Stimulated activated naive CD4-positive, alpha-beta T cell (primary cell): ENCODE measurements around the gene FUT7.

Experiments used
- DNase-seq, 6 experiments: peaks; one replicate each; lab custom pipeline; 2025; lab: John Stamatoyannopoulos, UW

The FUT7 gene

DNA sequence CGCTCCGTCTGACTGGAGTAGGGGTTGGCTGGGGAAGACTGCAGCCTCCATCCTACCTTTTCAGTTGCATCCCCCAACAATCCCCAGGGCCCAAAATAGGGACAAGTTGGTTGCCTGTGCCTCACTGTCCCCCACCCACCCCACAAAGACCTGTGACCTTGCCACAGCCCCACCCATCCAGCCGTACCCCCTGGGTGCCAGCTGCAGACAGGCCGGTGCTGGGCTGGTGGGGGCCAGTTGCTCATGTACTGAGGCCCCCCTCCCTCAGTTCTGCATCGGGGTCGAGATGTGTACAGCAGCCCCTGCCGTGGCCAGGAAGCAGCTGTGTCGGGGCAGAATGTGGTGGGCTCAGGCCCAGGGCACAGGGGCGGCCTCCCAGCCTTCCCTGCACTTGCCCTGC, 48.7 kb downstream of the FUT7 start:
- no peak for DNase-seq

DNA sequence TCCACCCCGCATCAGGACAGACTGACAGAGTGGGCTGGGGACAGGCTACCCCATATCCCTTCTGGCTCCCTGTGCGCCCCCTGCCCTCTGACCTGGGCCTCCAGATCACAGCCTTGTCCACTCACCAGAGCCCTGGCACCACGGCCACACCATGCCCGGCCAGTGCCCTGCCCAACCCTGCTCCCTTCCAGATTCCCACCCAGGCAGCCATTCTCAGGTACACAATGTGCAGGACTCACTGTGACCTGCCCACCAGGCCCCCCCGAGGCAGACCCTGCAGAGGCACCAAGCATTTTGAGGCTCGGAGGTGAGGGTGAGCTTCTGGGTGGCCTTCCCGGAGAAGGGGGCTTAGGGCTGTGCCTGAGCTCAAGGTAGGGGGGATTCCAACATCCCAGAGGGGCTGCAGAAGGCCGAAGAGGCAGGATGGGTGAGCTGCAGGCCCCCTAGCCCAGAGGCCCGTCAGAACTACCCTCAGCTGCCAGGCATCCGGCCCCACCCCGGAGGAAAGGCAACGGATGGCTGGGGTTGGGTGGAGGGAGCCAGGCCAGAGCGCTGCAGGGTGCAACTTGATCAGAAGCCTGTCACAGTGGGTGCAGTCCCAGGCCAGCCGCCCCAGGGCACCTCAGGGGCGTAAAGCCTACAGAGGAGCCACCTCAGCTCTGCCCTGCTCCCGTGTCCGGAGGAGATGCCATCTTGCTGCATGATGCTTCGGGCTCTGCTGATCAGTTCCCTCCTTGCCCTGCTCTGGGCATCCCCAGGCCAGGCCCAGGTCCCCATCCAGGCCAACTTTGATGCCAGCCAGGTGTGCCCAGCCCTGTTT, 49.4 kb downstream of the FUT7 start, which contains the start of gene LCNL1:
LCNL1 (plus strand) TSS at position 762 of the 820 bp plus-strand sequence. CDS start 594 bp downstream, outside the sequence.
- no peak for DNase-seq

DNA sequence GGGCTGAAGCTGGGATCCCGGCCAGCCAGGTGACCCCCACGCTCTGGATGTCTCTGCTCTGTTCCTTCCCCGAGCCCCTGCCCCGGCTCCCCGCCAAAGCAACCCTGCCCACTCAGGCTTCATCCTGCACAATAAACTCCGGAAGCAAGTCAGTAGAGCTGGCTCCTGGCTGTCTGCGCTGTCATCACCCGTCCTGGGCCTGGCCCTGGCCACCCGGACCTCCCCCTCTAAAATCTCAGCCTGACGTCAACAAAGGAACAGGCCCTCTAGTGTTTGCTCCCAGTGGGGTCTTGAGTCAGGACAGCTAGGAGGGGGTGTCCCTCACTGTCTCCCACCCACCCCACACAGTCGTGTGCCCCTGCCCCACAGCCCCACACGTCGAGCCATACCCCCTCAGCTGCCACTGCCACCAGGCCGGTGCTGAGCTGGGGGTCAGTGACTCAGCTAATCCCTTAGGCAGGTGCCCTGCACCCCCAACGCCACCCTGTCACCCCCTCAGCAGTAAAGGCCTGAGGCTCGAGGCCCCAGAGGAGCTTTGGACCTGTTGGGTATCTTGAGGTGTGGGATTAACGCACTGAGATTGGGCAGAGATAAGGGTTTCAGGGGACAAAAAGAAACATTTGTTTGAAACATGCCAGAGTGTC, 50.2 kb downstream of the FUT7 start:
- no peak for DNase-seq

DNA sequence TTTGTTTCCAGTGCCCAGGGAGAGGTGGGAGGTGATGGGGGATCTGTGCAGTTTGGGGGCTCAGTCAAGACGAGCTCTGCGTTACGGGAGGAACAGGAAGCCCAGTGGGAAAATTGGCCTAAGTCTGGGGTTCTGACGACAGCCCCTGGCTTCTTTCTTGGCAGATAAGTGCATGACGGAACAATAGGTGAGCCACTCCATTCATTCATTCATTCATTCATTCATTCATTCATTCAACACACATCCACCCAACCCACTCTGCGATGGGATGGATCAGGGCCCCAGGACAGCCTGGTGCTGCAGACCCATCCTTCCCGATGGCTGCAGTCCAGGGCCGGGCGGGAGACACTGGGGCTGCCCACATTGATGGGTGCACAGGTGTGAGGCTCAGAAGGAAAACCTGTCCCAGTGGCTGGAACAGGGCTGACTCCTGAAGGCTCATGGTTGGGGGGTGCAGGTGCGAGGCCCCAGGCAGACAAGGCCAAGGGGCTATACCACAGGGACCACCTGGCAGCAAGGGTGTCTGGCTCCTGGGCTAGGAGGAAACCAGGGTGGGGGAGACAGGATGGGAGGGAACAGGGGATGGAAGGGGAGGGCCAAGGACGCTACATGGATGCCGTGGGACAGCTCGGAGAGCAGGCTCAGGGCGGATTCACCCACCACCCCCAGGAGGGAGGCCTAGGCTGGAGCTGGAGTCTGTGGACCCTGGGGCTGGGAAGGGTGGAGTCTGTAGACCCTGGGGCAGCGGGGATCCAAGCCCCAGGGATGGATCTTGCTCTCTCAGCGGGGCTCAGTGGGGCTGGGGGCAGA, 51.0 kb downstream of the FUT7 start:
- no peak for DNase-seq
